PFSK-1 (cell line): ENCODE data around the gene HEBP1.

ENCODE experiments used
- FOXP2 ChIP-seq: optimal IDR thresholded peaks from 2 replicates; pipeline ENCODE3; 2011; ENCODE audit warnings: borderline replicate concordance, control low read depth, inconsistent platforms; ENCODE audit not compliant: insufficient read depth; ENCODE audit errors: extremely low read length, extremely low read depth
- POLR2AphosphoS5 ChIP-seq: IDR thresholded peaks from 2 replicates; pipeline ENCODE4 v1.6.1; 2012; ENCODE audit warnings: low read depth, mild to moderate bottlenecking, control low read depth, low read length, moderate library complexity
- SIN3A ChIP-seq: IDR thresholded peaks from 2 replicates; pipeline ENCODE4 v1.6.1; 2012; ENCODE audit warnings: mild to moderate bottlenecking, low read length, moderate library complexity, borderline replicate concordance; ENCODE audit not compliant: insufficient read depth
- TAF1 ChIP-seq: IDR thresholded peaks from 2 replicates; pipeline ENCODE4 v1.6.1; 2012; ENCODE audit warnings: low read length, control low read depth, borderline replicate concordance; ENCODE audit not compliant: insufficient read depth
- TF ChIP-seq, protein P1 (sequence below), 2 experiments: IDR thresholded peaks; 2 replicates each; pipeline versions ENCODE4 v1.6.1 to v1.8.0; 2011 to 2012; ENCODE audit warnings: low read depth in 2 of 2, low read length in 2 of 2, control low read depth in 1 of 2, inconsistent platforms in 1 of 2, mild to moderate bottlenecking in 1 of 2, moderate library complexity in 1 of 2; ENCODE audit not compliant: insufficient read depth in 1 of 2

The HEBP1 gene

GRCh38 chr12:12925388-12925787 is 74.7 kb downstream of the HEBP1 start:
- TF ChIP-seq TAF1 = no peak
- TF ChIP-seq, protein P1, sequence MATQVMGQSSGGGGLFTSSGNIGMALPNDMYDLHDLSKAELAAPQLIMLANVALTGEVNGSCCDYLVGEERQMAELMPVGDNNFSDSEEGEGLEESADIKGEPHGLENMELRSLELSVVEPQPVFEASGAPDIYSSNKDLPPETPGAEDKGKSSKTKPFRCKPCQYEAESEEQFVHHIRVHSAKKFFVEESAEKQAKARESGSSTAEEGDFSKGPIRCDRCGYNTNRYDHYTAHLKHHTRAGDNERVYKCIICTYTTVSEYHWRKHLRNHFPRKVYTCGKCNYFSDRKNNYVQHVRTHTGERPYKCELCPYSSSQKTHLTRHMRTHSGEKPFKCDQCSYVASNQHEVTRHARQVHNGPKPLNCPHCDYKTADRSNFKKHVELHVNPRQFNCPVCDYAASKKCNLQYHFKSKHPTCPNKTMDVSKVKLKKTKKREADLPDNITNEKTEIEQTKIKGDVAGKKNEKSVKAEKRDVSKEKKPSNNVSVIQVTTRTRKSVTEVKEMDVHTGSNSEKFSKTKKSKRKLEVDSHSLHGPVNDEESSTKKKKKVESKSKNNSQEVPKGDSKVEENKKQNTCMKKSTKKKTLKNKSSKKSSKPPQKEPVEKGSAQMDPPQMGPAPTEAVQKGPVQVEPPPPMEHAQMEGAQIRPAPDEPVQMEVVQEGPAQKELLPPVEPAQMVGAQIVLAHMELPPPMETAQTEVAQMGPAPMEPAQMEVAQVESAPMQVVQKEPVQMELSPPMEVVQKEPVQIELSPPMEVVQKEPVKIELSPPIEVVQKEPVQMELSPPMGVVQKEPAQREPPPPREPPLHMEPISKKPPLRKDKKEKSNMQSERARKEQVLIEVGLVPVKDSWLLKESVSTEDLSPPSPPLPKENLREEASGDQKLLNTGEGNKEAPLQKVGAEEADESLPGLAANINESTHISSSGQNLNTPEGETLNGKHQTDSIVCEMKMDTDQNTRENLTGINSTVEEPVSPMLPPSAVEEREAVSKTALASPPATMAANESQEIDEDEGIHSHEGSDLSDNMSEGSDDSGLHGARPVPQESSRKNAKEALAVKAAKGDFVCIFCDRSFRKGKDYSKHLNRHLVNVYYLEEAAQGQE (IDR thresholded peaks at IDR 0.05; ENCODE audit: insufficient read depth in 1 of 2, low read depth in 2 of 2, low read length in 2 of 2) = no peak
- no peak for TF ChIP-seq SIN3A
- no peak for TF ChIP-seq POLR2AphosphoS5
- TF ChIP-seq FOXP2 = no peak
